ENCODE data around the gene TMEM200A. TPM values are rescaled to one million over a fixed set of nuclear protein-coding genes. Genes with fewer than 3 reads are reported as not detected.

TMEM200A gene
- total and polyA plus RNA-seq, 2 donors (not counting 1 experiment from before 2014, with no cell fraction given): 0.13 to 0.37 TPM

DNA sequence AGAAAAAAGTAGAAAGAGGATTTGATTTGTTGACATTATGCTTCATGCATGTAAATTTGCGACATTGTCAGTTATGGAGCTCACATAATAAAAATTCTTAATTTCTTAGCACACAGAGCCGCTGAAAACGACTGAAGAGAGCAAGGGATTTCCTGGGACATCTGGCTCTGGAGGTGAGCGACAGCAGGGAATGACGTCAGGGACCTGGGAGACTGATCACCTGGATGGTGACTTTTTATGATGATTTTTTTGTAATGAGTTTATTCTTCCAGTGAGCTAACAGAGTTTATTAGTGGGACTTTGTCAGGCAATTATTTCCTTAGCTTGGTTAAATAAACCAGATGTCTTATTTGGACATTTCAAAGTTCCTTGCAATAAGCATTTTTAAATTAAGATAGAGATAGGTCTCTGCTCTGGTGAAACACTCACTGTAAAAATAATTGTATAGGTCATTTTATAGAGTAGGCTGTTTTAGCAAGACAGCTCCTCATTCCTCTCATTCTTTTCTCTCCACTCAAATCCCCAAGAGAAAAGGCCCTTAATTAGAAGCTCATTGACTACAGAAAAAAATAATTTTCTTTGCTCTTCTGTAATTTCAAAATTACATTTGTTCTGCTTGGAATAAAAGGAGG is 19.4 kb downstream of the TMEM200A start:
- ChIA-PET CTCF (no interaction called here), POLR2A (no interaction called here)
- Mint-ChIP-seq H3K9me3 (ENCODE audit: insufficient read depth) (no peaks in the 10 kb centered on the region), H3K4me1 (peaks cover 8% of the 10 kb centered on the region), H3K27me3 (no peaks in the 10 kb centered on the region), H3K27ac (no peak overlapping the region), H3K4me3 (no peak overlapping the region)
- no peaks in the 10 kb centered on the region for H3K27me3 ChIP-seq (replicated peaks in 1 of 4; ENCODE audit: control extremely low read depth in 1 of 4, control insufficient read depth in 3 of 4, insufficient read depth in 4 of 4, low read length in 3 of 4)
- no peaks in the 10 kb centered on the region for H3K79me2 ChIP-seq (ENCODE audit: control insufficient read depth, insufficient read depth, low read length)
- H3K4me1 ChIP-seq (ENCODE audit: control insufficient read depth in 2 of 2, insufficient read depth in 2 of 2, low read length in 2 of 2): peaks cover 0 to 4% of the 10 kb centered on the region in 2 donors
- no peaks in the 10 kb centered on the region for H3K9me3 ChIP-seq (ENCODE audit: control extremely low read depth in 1 of 3, control insufficient read depth in 2 of 3, insufficient read depth in 1 of 3, low read length in 2 of 3)
- TF ChIP-seq, protein P1, sequence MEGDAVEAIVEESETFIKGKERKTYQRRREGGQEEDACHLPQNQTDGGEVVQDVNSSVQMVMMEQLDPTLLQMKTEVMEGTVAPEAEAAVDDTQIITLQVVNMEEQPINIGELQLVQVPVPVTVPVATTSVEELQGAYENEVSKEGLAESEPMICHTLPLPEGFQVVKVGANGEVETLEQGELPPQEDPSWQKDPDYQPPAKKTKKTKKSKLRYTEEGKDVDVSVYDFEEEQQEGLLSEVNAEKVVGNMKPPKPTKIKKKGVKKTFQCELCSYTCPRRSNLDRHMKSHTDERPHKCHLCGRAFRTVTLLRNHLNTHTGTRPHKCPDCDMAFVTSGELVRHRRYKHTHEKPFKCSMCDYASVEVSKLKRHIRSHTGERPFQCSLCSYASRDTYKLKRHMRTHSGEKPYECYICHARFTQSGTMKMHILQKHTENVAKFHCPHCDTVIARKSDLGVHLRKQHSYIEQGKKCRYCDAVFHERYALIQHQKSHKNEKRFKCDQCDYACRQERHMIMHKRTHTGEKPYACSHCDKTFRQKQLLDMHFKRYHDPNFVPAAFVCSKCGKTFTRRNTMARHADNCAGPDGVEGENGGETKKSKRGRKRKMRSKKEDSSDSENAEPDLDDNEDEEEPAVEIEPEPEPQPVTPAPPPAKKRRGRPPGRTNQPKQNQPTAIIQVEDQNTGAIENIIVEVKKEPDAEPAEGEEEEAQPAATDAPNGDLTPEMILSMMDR (IDR thresholded peaks at IDR 0.05): no peak
- TF ChIP-seq EZH2 (IDR thresholded peaks at IDR 0.05; ENCODE audit: borderline replicate concordance, insufficient read depth, low read depth, low read length, poor library complexity, severe bottlenecking): no peak
- no peaks in the 10 kb centered on the region for H4K20me1 ChIP-seq (ENCODE audit: control insufficient read depth, insufficient read depth, low read length, poor library complexity, severe bottlenecking)
- no peaks in the 10 kb centered on the region for H3K36me3 ChIP-seq (replicated peaks in 1 of 2; ENCODE audit: control extremely low read depth in 1 of 2, control insufficient read depth in 1 of 2, extremely low read depth in 1 of 2, insufficient read depth in 2 of 2, low read length in 1 of 2)
- intact Hi-C loops (cut with micrococcal nuclease): no loop called here
- no peak overlapping the region for H3K27ac ChIP-seq (ENCODE audit: low read length in 2 of 2)
- 94% methylated on average over 4 of the region's 5 CpGs for WGBS (ENCODE audit: insufficient coverage)
- H3K4me3 ChIP-seq (ENCODE audit: control extremely low read depth in 1 of 5, extremely low read depth in 1 of 5, insufficient read depth in 1 of 5, low read depth in 2 of 5, low read length in 4 of 5): no peak overlapping the region
- H3K9ac ChIP-seq (ENCODE audit: low read length): no peak overlapping the region
- H3K4me2 ChIP-seq (replicated peaks; ENCODE audit: low read depth, low read length, poor library complexity, severe bottlenecking): no peak overlapping the region
- H2AFZ ChIP-seq (ENCODE audit: insufficient read depth, low read depth, low read length, poor library complexity, severe bottlenecking): no peak overlapping the region
- DNase-seq (no peak), ATAC-seq (ENCODE audit: low read depth) (no peak)

DNA sequence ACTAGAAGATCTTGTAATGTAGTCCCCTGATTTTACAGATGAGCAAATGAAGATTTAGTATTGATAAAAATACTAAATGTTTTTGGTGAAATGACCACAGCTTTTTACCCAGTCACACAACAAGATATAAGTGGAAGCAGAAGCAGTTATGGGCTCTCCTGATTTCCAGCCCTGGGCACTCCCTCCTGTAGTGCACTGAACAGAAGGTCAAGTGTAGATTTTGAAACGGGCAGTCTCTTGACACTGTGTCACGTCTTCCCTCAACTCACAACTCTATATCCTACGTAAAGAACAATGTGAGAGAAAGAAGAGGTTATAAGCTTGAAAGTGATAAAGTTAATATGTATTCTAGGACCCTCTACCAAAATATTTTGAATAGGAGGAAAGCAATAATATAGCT is 23.3 kb downstream of the TMEM200A start:
- TF ChIP-seq EZH2 (IDR thresholded peaks at IDR 0.05; ENCODE audit: borderline replicate concordance, insufficient read depth, low read depth, low read length, poor library complexity, severe bottlenecking): no peak
- TF ChIP-seq, protein P1 (IDR thresholded peaks at IDR 0.05): no peak
- POLR2A ChIA-PET: no interaction called here

More for the DNA sequence above, 23.3 kb downstream of the TMEM200A start:
- Histone ChIP-seq H3K4me1 (ENCODE audit: control insufficient read depth in 2 of 2, insufficient read depth in 2 of 2, low read length in 2 of 2) (no peaks in the 10 kb centered on the region), H4K20me1 (ENCODE audit: control insufficient read depth, insufficient read depth, low read length, poor library complexity, severe bottlenecking) (no peaks in the 10 kb centered on the region), H3K9me3 (ENCODE audit: control extremely low read depth in 1 of 3, control insufficient read depth in 2 of 3, insufficient read depth in 1 of 3, low read length in 2 of 3) (no peaks in the 10 kb centered on the region), H3K4me3 (ENCODE audit: control extremely low read depth in 1 of 5, extremely low read depth in 1 of 5, insufficient read depth in 1 of 5, low read depth in 2 of 5, low read length in 4 of 5) (no peak overlapping the region), H3K27ac (ENCODE audit: low read length in 2 of 2) (no peak overlapping the region), H3K9ac (ENCODE audit: low read length) (no peak overlapping the region), H3K79me2 (ENCODE audit: control insufficient read depth, insufficient read depth, low read length) (no peaks in the 10 kb centered on the region), H3K4me2 (replicated peaks; ENCODE audit: low read depth, low read length, poor library complexity, severe bottlenecking) (no peak overlapping the region), H2AFZ (ENCODE audit: insufficient read depth, low read depth, low read length, poor library complexity, severe bottlenecking) (no peak overlapping the region), H3K36me3 (replicated peaks in 1 of 2; ENCODE audit: control extremely low read depth in 1 of 2, control insufficient read depth in 1 of 2, extremely low read depth in 1 of 2, insufficient read depth in 2 of 2, low read length in 1 of 2) (no peaks in the 10 kb centered on the region), H3K27me3 (replicated peaks in 1 of 4; ENCODE audit: control extremely low read depth in 1 of 4, control insufficient read depth in 3 of 4, insufficient read depth in 4 of 4, low read length in 3 of 4) (no peaks in the 10 kb centered on the region)
- DNase-seq: no peak
- CTCF ChIA-PET: no interaction called here
- H3K9me3 Mint-ChIP-seq (ENCODE audit: insufficient read depth): no peaks in the 10 kb centered on the region
- ATAC-seq (ENCODE audit: low read depth): no peak
- H3K4me1 Mint-ChIP-seq: no peaks in the 10 kb centered on the region
- no peaks in the 10 kb centered on the region for H3K27me3 Mint-ChIP-seq
- intact Hi-C loops (cut with micrococcal nuclease): no loop called here
- no peak overlapping the region for H3K4me3 Mint-ChIP-seq
- no CpG with 5 or more reads among the region's 3 CpGs for WGBS (ENCODE audit: insufficient coverage)
- H3K27ac Mint-ChIP-seq: no peak overlapping the region
